AG09309 (cell line): Measurements from ENCODE around the gene NUP50.

Experiments used
- DNase-seq: peaks from one replicate; pipeline ENCODE4 v3.0.0-alpha.2; 2010; ENCODE audit warnings: low read depth
- H3K4me3 ChIP-seq: 2 replicates; pipeline ENCODE4 v1.5.1; 2011; ENCODE audit warnings: mild to moderate bottlenecking, low read depth, low read length, moderate library complexity; ENCODE audit not compliant: control insufficient read depth
- TF ChIP-seq, protein P1 (sequence below): IDR thresholded peaks from 2 replicates; pipeline ENCODE4 v1.5.1; 2011; ENCODE audit warnings: mild to moderate bottlenecking, low read depth, low read length, inconsistent platforms; ENCODE audit not compliant: insufficient read depth, control insufficient read depth; ENCODE audit errors: missing control alignments

The NUP50 gene

GRCh38 chr22:45163451-45164269, at the start of gene NUP50:
Gene NUP50, plus strand, starts transcription at chr22:45163925. Its CDS starts 4,253 bp downstream, at chr22:45168178.
- peak within 1 kb of the TSS; percentile 75 for H3K4me3 ChIP-seq
- TF ChIP-seq, protein P1, sequence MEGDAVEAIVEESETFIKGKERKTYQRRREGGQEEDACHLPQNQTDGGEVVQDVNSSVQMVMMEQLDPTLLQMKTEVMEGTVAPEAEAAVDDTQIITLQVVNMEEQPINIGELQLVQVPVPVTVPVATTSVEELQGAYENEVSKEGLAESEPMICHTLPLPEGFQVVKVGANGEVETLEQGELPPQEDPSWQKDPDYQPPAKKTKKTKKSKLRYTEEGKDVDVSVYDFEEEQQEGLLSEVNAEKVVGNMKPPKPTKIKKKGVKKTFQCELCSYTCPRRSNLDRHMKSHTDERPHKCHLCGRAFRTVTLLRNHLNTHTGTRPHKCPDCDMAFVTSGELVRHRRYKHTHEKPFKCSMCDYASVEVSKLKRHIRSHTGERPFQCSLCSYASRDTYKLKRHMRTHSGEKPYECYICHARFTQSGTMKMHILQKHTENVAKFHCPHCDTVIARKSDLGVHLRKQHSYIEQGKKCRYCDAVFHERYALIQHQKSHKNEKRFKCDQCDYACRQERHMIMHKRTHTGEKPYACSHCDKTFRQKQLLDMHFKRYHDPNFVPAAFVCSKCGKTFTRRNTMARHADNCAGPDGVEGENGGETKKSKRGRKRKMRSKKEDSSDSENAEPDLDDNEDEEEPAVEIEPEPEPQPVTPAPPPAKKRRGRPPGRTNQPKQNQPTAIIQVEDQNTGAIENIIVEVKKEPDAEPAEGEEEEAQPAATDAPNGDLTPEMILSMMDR = peak; percentile 3
- peak; percentile 75 for DNase-seq

DNA sequence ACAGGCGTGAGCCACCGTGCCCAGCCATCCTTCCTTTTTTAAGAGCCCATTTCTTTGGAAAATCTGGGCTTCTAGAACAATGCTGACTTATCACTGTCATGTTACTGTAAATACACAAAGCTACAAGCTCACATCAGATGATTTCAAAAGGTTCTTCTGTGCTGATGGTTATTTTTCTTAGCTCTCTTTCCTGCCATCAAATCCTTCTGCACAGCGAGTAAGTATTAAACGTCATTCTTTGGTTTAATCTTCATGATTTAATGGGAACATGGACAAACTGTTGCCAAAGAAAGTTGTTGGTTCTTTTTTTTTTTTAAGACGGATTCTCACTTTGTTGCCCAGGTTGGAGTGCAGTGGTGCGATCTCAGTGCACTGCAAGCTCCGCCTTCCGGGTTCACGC, 43.3 kb upstream of the NUP50 start:
- DNase-seq = no peak
- H3K4me3 ChIP-seq = no peak overlapping the region
- TF ChIP-seq, protein P1 = no peak

- H3K4me3 ChIP-seq = no peak overlapping the region
- TF ChIP-seq, protein P1 = no peak
- DNase-seq = no peak
Observed at GRCh38 chr22:45120931-45121330, 42.8 kb upstream of the NUP50 start.

- no peak for DNase-seq
- TF ChIP-seq, protein P1 = no peak
- no peak overlapping the region for H3K4me3 ChIP-seq
Observed at GRCh38 chr22:45124176-45124847, 39.4 kb upstream of the NUP50 start.

DNA sequence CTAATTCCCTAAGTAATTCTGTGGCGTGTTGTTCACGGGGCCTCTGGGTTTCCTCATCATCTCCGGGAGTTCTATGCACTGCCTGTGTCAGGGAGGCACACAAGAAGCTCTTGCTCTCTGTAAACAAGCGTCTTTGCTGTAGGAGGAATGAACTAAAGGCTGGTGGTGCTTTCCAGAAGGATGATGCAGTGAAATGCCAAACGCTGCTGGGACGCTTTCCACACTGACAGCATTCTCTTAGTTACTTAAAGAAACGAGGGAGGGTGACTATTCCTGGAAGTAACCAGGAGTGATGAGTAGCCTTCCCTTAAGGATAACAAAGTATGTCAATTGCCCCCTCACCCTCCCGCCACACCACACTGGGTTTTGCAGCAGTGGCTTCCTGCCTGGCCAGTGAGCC, 38.5 kb upstream of the NUP50 start:
- no peak overlapping the region for H3K4me3 ChIP-seq
- DNase-seq = no peak
- TF ChIP-seq, protein P1 = no peak

- TF ChIP-seq, protein P1 = no peak
- no peak for DNase-seq
Observed at GRCh38 chr22:45127866-45128265, 35.9 kb upstream of the NUP50 start.

More at GRCh38 chr22:45127866-45128265, 35.9 kb upstream of the NUP50 start:
- H3K4me3 ChIP-seq = no peak overlapping the region
